HG03565 (cell line): ENCODE results near the gene PLCB3.

Experiments
- ATAC-seq: cut with Tn5 transposase; IDR thresholded peaks from one replicate; pipeline ENCODE4 v1.9.1; 2021; ENCODE audit warnings: mild to moderate bottlenecking, moderate library complexity; ENCODE audit not compliant: unreplicated experiment

PLCB3 gene

GRCh38 chr11:64251016-64251752, at the start of gene PLCB3:
Gene PLCB3 (plus strand): TSS chr11:64251530. CDS start chr11:64251650, 120 bp downstream.
- ATAC-seq = no peak

- ATAC-seq = no peak
These were observed 49.8 kb upstream of the PLCB3 start for GRCh38 chr11:64201543-64201942.

- ATAC-seq = no peak
These were observed 48.3 kb upstream of the PLCB3 start for GRCh38 chr11:64202992-64203391.

DNA sequence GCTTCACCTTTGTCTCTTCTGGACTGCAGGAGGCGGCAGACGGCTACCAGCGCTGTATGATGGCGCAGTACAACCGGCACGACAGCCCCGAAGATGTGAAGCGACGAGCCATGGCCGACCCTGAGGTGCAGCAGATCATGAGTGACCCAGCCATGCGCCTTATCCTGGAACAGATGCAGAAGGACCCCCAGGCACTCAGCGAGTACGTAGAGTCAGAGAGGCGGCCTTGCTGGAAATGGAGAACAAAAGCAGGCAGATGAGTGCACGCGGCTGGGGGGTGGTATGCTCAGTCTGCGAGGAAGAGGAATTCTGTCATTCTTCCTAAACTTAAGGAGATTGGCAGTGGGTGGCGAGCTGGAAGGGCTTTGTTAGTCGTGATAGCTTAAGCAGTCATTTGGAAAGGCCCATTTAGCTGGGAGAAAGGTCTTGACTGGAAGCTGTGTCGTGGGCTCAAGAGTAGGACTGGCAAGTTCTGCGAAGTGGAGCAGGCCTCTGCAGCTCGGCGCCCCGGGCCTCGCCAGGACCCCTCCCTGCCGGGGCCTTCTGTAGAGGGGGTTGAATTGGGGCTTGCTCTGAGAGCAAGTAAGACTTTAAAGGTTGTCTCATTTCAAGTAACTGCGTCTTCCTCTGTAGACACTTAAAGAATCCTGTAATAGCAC, 47.8 kb upstream of the PLCB3 start:
- no peak for ATAC-seq

DNA sequence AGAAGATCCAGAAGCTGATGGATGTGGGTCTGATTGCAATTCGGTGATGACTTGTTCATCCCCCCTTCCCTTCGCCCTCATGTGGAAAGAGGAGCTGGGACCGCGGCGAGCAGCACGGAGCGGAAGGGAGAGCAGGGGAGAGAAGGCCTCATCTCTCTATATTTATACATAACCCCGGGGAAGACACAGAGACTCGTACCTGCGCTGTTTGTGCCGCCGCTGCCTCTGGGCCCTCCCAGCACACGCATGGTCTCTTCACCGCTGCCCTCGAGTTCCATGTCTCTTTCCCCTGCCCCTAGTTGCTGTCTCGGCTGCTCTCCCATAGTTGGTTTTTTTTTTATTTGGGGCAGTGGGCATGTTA, 47.3 kb upstream of the PLCB3 start:
- ATAC-seq = no peak

DNA sequence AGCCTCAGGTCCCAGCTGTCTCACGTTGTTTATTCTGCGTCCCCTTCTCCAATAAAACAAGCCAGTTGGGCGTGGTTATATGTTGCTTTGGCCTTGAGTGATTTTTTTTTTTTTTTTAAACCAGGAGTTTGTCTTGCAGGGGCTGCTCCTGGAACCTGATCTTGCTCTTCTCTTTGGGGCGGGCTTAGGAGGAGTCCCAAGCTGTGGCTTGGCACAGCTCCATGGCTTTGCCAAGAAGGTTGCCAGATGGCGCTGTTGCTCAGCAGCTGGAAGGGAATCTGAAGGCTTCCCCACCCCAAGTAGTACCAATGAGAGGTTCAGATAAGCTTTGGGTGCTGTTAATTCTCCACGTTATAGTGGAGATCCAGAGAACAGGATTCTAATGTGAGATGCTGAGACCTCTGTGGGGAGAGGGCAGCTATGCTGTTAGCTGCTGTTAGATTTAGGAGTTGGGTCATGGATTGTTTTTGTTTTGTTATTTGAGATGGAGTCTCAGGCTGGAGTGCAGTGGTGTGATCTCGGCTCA, 46.8 kb upstream of the PLCB3 start:
- ATAC-seq = no peak

DNA sequence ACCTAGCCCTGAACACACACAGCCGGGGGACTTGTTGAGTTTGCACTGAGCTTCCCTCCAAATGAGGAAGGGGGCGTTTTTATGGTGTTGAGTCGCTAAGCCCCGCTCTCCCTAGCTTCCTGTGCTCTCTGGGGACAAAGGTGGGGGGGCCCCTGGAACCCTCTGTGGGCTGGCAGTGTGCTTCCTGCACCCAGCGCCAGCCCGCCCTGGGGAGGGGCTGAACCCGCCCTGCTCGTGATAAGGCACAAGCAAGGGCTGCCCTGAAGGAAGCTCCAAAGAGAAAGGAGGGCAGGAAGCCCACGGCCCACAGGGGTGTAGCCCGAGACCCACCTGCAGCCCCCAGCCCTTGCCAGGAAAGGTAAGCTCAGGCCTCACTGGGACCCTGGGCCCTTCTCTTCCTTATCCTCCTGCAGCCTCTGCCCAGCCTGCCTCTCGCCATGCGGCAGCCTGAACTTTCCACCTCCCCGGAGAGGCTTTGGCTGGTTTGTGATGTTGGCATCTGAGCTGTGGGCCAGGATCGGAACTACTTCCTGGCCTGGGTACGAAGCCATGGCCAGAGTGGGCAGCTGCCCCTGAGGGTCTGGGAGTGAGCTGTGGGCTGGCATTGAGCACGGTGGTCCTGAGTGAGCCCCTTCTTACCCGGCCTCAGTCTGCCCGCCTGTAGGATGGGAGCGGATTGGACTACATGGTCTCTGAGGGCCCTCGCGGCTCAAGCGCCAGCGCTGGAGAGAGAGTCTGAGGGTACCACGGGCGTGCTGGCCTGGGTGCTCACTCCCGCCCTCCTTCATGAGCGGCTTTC, 44.7 kb upstream of the PLCB3 start, which contains the start of gene FERMT3:
FERMT3 (plus strand) TSS at position 265 of the 799 bp plus-strand sequence. CDS start 644 bp downstream, outside the sequence.
- no peak for ATAC-seq

GRCh38 chr11:64207256-64208085, 43.9 kb upstream of the PLCB3 start:
- ATAC-seq = peak; percentile 42

GRCh38 chr11:64208086-64208795, 43.1 kb upstream of the PLCB3 start:
- peak; percentile 4 for ATAC-seq

DNA sequence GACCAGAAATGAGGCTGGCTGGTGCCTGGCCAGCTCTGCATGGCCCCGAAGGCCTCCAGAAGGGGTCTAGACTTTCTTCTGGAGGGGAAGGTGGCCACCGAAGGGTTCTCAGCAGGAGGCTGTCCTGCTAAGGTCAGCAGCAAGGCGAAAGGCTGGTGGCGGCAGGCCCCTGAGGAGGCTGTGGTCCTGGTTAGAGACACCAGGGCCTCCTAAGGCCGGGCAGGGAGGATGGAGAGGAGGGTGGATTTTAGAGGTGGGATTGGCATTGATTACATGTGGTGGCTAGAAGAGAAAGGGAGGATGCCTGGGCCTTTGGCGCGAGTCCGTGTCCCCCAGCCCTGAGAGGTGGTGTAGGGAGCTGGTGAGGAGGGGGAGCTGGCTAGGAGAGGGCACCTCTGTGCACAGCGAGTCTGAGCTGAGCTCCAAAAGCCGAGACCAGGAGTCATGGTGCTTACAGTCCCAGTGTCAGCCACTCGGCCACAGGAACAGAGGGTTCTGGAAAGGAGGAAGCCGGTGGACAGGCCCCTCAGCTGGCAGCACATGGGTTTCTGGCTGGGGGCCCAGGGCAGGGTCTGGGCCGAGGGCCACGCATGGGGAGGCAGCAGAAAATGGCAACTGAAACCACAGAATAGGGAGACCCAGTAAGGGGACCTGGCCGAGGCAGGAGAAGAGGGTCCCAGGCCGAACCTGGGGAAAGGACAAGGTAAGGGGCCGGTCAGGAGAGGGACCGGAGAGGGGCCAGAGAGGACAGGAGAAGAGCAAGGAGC, 42.4 kb upstream of the PLCB3 start:
- no peak for ATAC-seq

DNA sequence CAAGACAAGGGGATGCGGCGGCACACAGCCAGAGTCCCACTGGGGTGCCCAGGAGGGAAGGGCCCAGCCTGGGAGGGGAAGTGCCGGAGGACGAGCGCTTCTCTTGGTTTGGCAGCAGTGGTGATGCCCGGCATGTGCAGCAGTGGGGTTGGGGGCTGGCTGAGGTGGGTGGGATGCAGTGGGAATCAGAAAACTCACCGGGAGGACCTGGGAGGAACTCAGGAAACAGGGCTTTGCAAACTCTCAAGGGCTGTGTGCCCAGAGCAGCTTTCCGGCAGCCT, 41.8 kb upstream of the PLCB3 start:
- no peak for ATAC-seq

DNA sequence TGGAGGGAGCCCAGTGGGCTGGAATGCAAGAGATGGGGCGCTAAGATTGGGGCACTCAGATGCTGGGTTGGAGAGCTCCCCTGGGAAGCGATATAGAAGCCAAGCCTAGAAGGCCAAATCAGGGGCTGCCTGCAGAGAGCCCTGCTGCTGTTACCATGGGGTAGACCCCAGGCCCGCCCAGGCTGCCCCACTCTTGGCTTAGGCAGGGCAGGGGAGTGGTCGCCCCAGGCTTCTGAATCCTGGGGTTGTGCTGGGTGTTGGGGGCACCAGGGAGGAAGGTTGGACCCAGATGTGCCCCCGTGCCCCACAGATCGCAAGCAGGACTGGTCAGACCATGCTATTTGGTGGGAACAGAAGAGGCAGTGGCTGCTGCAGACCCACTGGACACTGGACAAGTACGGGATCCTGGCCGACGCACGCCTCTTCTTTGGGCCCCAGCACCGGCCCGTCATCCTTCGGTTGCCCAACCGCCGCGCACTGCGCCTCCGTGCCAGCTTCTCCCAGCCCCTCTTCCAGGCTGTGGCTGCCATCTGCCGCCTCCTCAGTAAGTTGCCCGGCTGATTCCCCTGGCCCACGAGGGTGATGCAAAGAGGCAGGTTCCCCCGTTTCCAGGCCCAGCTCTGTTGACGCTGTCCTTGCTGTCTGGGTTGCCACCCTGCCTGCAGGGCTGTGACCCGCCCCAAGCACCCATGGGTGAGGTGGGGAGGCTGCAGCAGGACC, 40.9 kb upstream of the PLCB3 start:
- ATAC-seq = no peak

GRCh38 chr11:64211181-64211872, 40.0 kb upstream of the PLCB3 start:
- ATAC-seq = no peak

- ATAC-seq = no peak
These were observed 34.5 kb upstream of the PLCB3 start for GRCh38 chr11:64216879-64217278.

- ATAC-seq = no peak
These were observed 32.5 kb upstream of the PLCB3 start for GRCh38 chr11:64218628-64219353.

- no peak for ATAC-seq
These were observed 32.0 kb upstream of the PLCB3 start for GRCh38 chr11:64219354-64219684.

GRCh38 chr11:64219755-64220154, 31.6 kb upstream of the PLCB3 start:
- no peak for ATAC-seq

- ATAC-seq = no peak
These were observed 31.1 kb upstream of the PLCB3 start for GRCh38 chr11:64220271-64220670.
